ENCODE results near the gene DNAI2. TPM values are rescaled to one million over a fixed set of nuclear protein-coding genes. Genes with fewer than 3 reads are reported as not detected.

Gene DNAI2
- total and polyA plus RNA-seq, 9 of the 15 experiments (the other 6 are each of a cell fraction or from before 2014, with no cell fraction given) = not detected

- Histone ChIP-seq H3K79me2 (ENCODE audit: control insufficient read depth, insufficient read depth, low read length) (no peaks in the 10 kb centered on the region), H3K4me2 (ENCODE audit: insufficient read depth, low read length) (peak overlapping the region; percentile 40), H3K4me1 (replicated peaks in 1 of 2; ENCODE audit: control insufficient read depth in 2 of 2, insufficient read depth in 2 of 2, low read length in 2 of 2) (peaks cover 8 to 29% of the 10 kb centered on the region in 2 experiments; a peak in 4 of 5 replicates), H3K27ac (ENCODE audit: extremely low read depth, low read depth, low read length) (0 out of 3 replicates have a peak overlapping the region, but pooled peaks have one; percentile 1), H3K9ac (ENCODE audit: insufficient read depth in 1 of 2, low read depth in 2 of 2, low read length in 2 of 2) (peak overlapping the region in 1 of 2 experiments; percentile 22; a peak in 1 of 4 replicates), H3K4me3 (no peak overlapping the region), H3K9me3 (replicated peaks; ENCODE audit: control insufficient read depth, insufficient read depth, low read depth, low read length) (no peaks in the 10 kb centered on the region), H3K27me3 (ENCODE audit: control insufficient read depth in 2 of 2, insufficient read depth in 2 of 2, low read length in 2 of 2) (no peaks in the 10 kb centered on the region), H4K20me1 (replicated peaks; ENCODE audit: control insufficient read depth, insufficient read depth, low read length) (no peaks in the 10 kb centered on the region), H2AFZ (ENCODE audit: low read depth, low read length) (peak overlapping the region; percentile 92), H3K9me1 (ENCODE audit: control insufficient read depth, insufficient read depth, low read length) (no peaks in the 10 kb centered on the region), H3K36me3 (ENCODE audit: control insufficient read depth, insufficient read depth, low read length) (no peaks in the 10 kb centered on the region)
- ATAC-seq = peak; percentile 84
- FAIRE-seq = peak; percentile 11
- 23% methylated on average over 11 of the region's 11 CpGs for WGBS (ENCODE audit: insufficient coverage, low coverage, missing lambda C conversion rate)
- in situ Hi-C loops (cut with MboI) (no loop called here), intact Hi-C loops (cut with micrococcal nuclease) (no loop called here)
- peak in 3 of 4 experiments; percentile 34 to 44 (median 44) for DNase-seq (ENCODE audit: extremely low read depth in 1 of 4, low spot score in 3 of 4)
- no TSS peak for BruUV-seq (replicated peaks)
- CTCF ChIA-PET (ENCODE audit: low intra/inter-chr PET ratio) = no interaction called here
- POLR2A ChIA-PET = interaction anchor here (0.6 kb wide), 1 partner anchor 39 kb away, joined by 3 read pairs; no protein-coding TSS in a partner anchor
- TF ChIP-seq, protein P1, sequence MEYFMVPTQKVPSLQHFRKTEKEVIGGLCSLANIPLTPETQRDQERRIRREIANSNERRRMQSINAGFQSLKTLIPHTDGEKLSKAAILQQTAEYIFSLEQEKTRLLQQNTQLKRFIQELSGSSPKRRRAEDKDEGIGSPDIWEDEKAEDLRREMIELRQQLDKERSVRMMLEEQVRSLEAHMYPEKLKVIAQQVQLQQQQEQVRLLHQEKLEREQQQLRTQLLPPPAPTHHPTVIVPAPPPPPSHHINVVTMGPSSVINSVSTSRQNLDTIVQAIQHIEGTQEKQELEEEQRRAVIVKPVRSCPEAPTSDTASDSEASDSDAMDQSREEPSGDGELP (CRISPR knock-in tag; IDR thresholded peaks at IDR 0.05; ENCODE audit: borderline replicate concordance) = peak; percentile 18; the same call in 1 of the 2 replicates
- TF ChIP-seq CTBP1 (IDR thresholded peaks at IDR 0.05; ENCODE audit: borderline replicate concordance) = no peak
- TF ChIP-seq NR2F6 (CRISPR knock-in tag; IDR thresholded peaks at IDR 0.05) = no peak
- TF ChIP-seq, protein P2, sequence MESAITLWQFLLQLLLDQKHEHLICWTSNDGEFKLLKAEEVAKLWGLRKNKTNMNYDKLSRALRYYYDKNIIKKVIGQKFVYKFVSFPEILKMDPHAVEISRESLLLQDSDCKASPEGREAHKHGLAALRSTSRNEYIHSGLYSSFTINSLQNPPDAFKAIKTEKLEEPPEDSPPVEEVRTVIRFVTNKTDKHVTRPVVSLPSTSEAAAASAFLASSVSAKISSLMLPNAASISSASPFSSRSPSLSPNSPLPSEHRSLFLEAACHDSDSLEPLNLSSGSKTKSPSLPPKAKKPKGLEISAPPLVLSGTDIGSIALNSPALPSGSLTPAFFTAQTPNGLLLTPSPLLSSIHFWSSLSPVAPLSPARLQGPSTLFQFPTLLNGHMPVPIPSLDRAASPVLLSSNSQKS (CRISPR knock-in tag; IDR thresholded peaks at IDR 0.05) = no peak
- TF ChIP-seq ZNF217 (CRISPR knock-in tag; IDR thresholded peaks at IDR 0.05) = no peak
- no peak for TF ChIP-seq ZNF146 (CRISPR knock-in tag; IDR thresholded peaks at IDR 0.05; ENCODE audit: unreplicated experiment)
- TF ChIP-seq ZNF717 (CRISPR knock-in tag; IDR thresholded peaks at IDR 0.05) = no peak
- TF ChIP-seq CBX2 (IDR thresholded peaks at IDR 0.05; ENCODE audit: insufficient read depth, low read length, poor library complexity, severe bottlenecking) = no peak
- TF ChIP-seq XRCC3 (IDR thresholded peaks at IDR 0.05) = no peak
- TF ChIP-seq CHD2 (IDR thresholded peaks at IDR 0.05; ENCODE audit: low read depth, low read length) = no peak
- no peak for TF ChIP-seq FOXO4 (CRISPR knock-in tag; IDR thresholded peaks at IDR 0.05)
- TF ChIP-seq ARHGAP35 (IDR thresholded peaks at IDR 0.05; ENCODE audit: partially characterized antibody) = no peak
- TF ChIP-seq MBD2 (IDR thresholded peaks at IDR 0.05; ENCODE audit: borderline replicate concordance, low read depth) = no peak
- no peak for TF ChIP-seq NFATC3 (IDR thresholded peaks at IDR 0.05)
- TF ChIP-seq ESRRB (CRISPR knock-in tag; IDR thresholded peaks at IDR 0.05; ENCODE audit: borderline replicate concordance) = no peak
- TF ChIP-seq ZNF592 (IDR thresholded peaks at IDR 0.05) = peak; percentile 74
These were observed 16.3 kb downstream of the DNAI2 start for GRCh38 chr17:74290340-74290739.

Measured in K562 (cell line).